K562 (cell line): Measurements from ENCODE around the gene CCL13. TPM values are rescaled to one million over a fixed set of nuclear protein-coding genes. Genes with fewer than 3 reads are reported as not detected.

ENCODE experiments used
- ARHGAP35 ChIP-seq: fragments of 450-650 bp; IDR thresholded peaks from 2 replicates; pipeline ENCODE4 v1.6.1; 2018; ENCODE audit not compliant: partially characterized antibody
- BRD4 ChIP-seq: fragments of 200-600 bp; sonication (generic); IDR thresholded peaks from 2 replicates; pipeline ENCODE4 v1.6.1; 2017; ENCODE audit warnings: inconsistent platforms
- CBX2 ChIP-seq: fragments of 200-600 bp; sonication (generic); IDR thresholded peaks from one replicate; pipeline ENCODE4 v1.6.1; 2012; ENCODE audit warnings: mild to moderate bottlenecking, low read length, inconsistent platforms; ENCODE audit not compliant: insufficient read depth, poor library complexity, severe bottlenecking
- CBX3 ChIP-seq, 2 experiments: IDR thresholded peaks; 1 replicate in 1 of 2; 2 replicates in 1 of 2; pipeline ENCODE4 v1.6.1; 2012; ENCODE audit warnings: inconsistent platforms in 2 of 2, low read length in 2 of 2, borderline replicate concordance in 1 of 2, control low read depth in 1 of 2
- COPS2 ChIP-seq: fragments of 450-650 bp; conservative IDR thresholded peaks from 2 replicates; pipeline ENCODE4 v1.6.1; 2016; ENCODE audit warnings: mild to moderate bottlenecking, moderate library complexity
- EP300 ChIP-seq: IDR thresholded peaks from 2 replicates; pipeline ENCODE4 v1.6.1; 2012; ENCODE audit warnings: low read length, improper control_type of control experiment
- FOXJ3 ChIP-seq: sonication (generic); formaldehyde crosslinking; IDR thresholded peaks from 2 replicates; pipeline ENCODE4 v1.4.0; 2020; ENCODE audit warnings: mild to moderate bottlenecking, missing genetic modification reagents
- GABPA ChIP-seq: fragments of 200-800 bp; sonication (Bioruptor generic); conservative IDR thresholded peaks from 2 replicates; pipeline ENCODE4 v1.6.1; 2016; ENCODE audit warnings: low read depth, missing genetic modification characterization, missing compliant biosample characterization
- HDAC2 ChIP-seq: fragments of 450-650 bp; IDR thresholded peaks from 2 replicates; pipeline ENCODE4 v1.6.1; 2016; ENCODE audit warnings: mild to moderate bottlenecking
- HMGN3 ChIP-seq: IDR thresholded peaks from 2 replicates; pipeline ENCODE4 v1.6.1; 2011; ENCODE audit warnings: borderline replicate concordance, low read depth, mild to moderate bottlenecking, mixed read lengths, low read length; ENCODE audit not compliant: insufficient read length; ENCODE audit errors: extremely low read depth
- HNRNPH1 ChIP-seq: fragments of 200-400 bp; formaldehyde crosslinking; optimal IDR thresholded peaks from 2 replicates; pipeline ENCODE3; 2017; ENCODE audit warnings: low read depth, mild to moderate bottlenecking, low read length, moderate library complexity
- HNRNPLL ChIP-seq: fragments of 200-400 bp; formaldehyde crosslinking; IDR thresholded peaks from 2 replicates; pipeline ENCODE4 v1.6.1; 2017; ENCODE audit warnings: low read length, low read depth, mild to moderate bottlenecking; ENCODE audit not compliant: poor library complexity, severe bottlenecking
- MTF1 ChIP-seq: fragments of 250-450 bp; sonication (Bioruptor Pico); IDR thresholded peaks from 2 replicates; pipeline ENCODE4 v1.9.0; 2021; ENCODE audit warnings: moderate library complexity, mild to moderate bottlenecking, inconsistent platforms, borderline replicate concordance
- MYNN ChIP-seq, 2 experiments: sonication (generic); formaldehyde crosslinking in 1 of 2; IDR thresholded peaks; 2 replicates each; pipeline versions ENCODE4 v1.5.0 to v1.6.1; 2016 to 2020; ENCODE audit warnings: antibody characterized with exemption in 1 of 2, missing genetic modification reagents in 1 of 2
- PREB ChIP-seq: sonication (generic); formaldehyde crosslinking; IDR thresholded peaks from 2 replicates; pipeline ENCODE4 v1.8.1; 2023; ENCODE audit warnings: mild to moderate bottlenecking, missing genetic modification reagents
- PTBP1 ChIP-seq: fragments of 200-400 bp; formaldehyde crosslinking; IDR thresholded peaks from 2 replicates; pipeline ENCODE4 v1.6.1; 2017; ENCODE audit warnings: low read depth, low read length
- RBM34 ChIP-seq: fragments of 200-400 bp; formaldehyde crosslinking; IDR thresholded peaks from 2 replicates; pipeline ENCODE4 v1.6.1; 2018; ENCODE audit warnings: low read length, borderline replicate concordance; ENCODE audit not compliant: insufficient read depth
- SMARCC2 ChIP-seq: fragments of 450-650 bp; IDR thresholded peaks from 2 replicates; pipeline ENCODE4 v1.6.1; 2017; ENCODE audit warnings: antibody characterized with exemption, moderate library complexity, mild to moderate bottlenecking, low read depth
- SRSF1 ChIP-seq: fragments of 200-400 bp; formaldehyde crosslinking; IDR thresholded peaks from 2 replicates; pipeline ENCODE4 v1.6.1; 2017; ENCODE audit warnings: mild to moderate bottlenecking, low read depth, low read length, moderate library complexity
- ZFPM2 ChIP-seq: fragments of 250-450 bp; sonication (Bioruptor Pico); IDR thresholded peaks from 2 replicates; pipeline ENCODE4 v1.5.1; 2022; ENCODE audit warnings: mild to moderate bottlenecking
- ZFX ChIP-seq: sonication (generic); formaldehyde crosslinking; IDR thresholded peaks from 2 replicates; pipeline ENCODE4 v1.8.0; 2022; ENCODE audit warnings: mild to moderate bottlenecking, missing genetic modification reagents, moderate library complexity
- ZNF165 ChIP-seq: fragments of 250-450 bp; sonication (Bioruptor Pico); IDR thresholded peaks from 2 replicates; pipeline ENCODE4 v1.4.0; 2020; ENCODE audit warnings: borderline replicate concordance
- ZNF408 ChIP-seq: fragments of 250-450 bp; sonication (Bioruptor Pico); IDR thresholded peaks from 2 replicates; pipeline ENCODE4 v1.4.0; 2020; ENCODE audit warnings: low read depth, mild to moderate bottlenecking, moderate library complexity
- ZNF449 ChIP-seq: fragments of 250-450 bp; sonication (Bioruptor Pico); IDR thresholded peaks from 2 replicates; pipeline ENCODE4 v1.8.0; 2022; ENCODE audit warnings: moderate library complexity, mild to moderate bottlenecking, inconsistent platforms
- ZNF589 ChIP-seq: fragments of 200-800 bp; sonication (Bioruptor generic); IDR thresholded peaks from 2 replicates; pipeline ENCODE4 v1.6.1; 2016; ENCODE audit warnings: low read depth, missing genetic modification characterization, missing compliant biosample characterization
- ZNF699 ChIP-seq: fragments of 250-450 bp; sonication (Bioruptor Pico); IDR thresholded peaks from 2 replicates; pipeline ENCODE4 v1.8.0; 2021; ENCODE audit warnings: mild to moderate bottlenecking, moderate library complexity; ENCODE audit not compliant: insufficient replicate concordance
- ZNF764 ChIP-seq: fragments of 250-450 bp; sonication (Bioruptor Pico); IDR thresholded peaks from 2 replicates; pipeline ENCODE4 v1.4.0; 2020; ENCODE audit warnings: low read depth, mild to moderate bottlenecking, moderate library complexity
- ZNF766 ChIP-seq: fragments of 200-800 bp; sonication (Bioruptor generic); conservative IDR thresholded peaks from 2 replicates; pipeline ENCODE4 v1.6.1; 2016; ENCODE audit warnings: missing genetic modification characterization, missing compliant biosample characterization
- ZNF830 ChIP-seq: fragments of 250-450 bp; sonication (Bioruptor Pico); IDR thresholded peaks from 2 replicates; pipeline ENCODE4 v1.5.0; 2021; ENCODE audit warnings: mild to moderate bottlenecking
- polyA plus RNA-seq, 8 experiments: library from polyadenylated mRNA; depleted of rRNA in 4 of 8; stranded (reverse) in 5 of 8; unstranded in 3 of 8; fragments of >200 nt; fragmentation: Nextera tagmentation in 2 of 8; fragmentation: Illumina TruSeq in 1 of 8; extraction: Ambion mirVana in 2 of 8; extraction: Trizol in 1 of 8; gene quantifications; 2 replicates each; pipeline versions ENCODE4 v1.2.1 to v1.2.3, GENCODE V29; 2011 to 2014; ENCODE audit warnings: inconsistent platforms in 1 of 8, missing spikeins in 1 of 8
- total RNA-seq, 7 experiments: library from RNA; depleted of rRNA in 6 of 7; stranded (reverse); fragments of >200 nt in 6 of 7; fragmentation: Illumina TruSeq in 2 of 7; extraction: Trizol in 2 of 7; gene quantifications; 2 replicates each; pipeline versions ENCODE4 v1.2.1 to v1.2.3, GENCODE V29; 2011 to 2021; ENCODE audit warnings: low replicate concordance in 1 of 7

The CCL13 gene
- total and polyA plus RNA-seq, 9 of the 15 experiments (the other 6 are each of a cell fraction or from before 2014, with no cell fraction given): not detected

- no peak; the same call in 1 of the 2 replicates for TF ChIP-seq ZNF449
- TF ChIP-seq PTBP1: no peak
- TF ChIP-seq HNRNPH1: no peak
- no peak for TF ChIP-seq MYNN (IDR thresholded peaks at IDR 0.05)
- TF ChIP-seq MYNN (CRISPR knock-in tag; IDR thresholded peaks at IDR 0.05): no peak
- no peak for TF ChIP-seq MTF1 (CRISPR knock-in tag)
- no peak for TF ChIP-seq HNRNPLL
- no peak for TF ChIP-seq ZNF764 (CRISPR knock-in tag)
- TF ChIP-seq RBM34: no peak
- TF ChIP-seq SMARCC2: no peak
- TF ChIP-seq ZNF766 (CRISPR knock-in tag): peak; percentile 84
- no peak for TF ChIP-seq SRSF1
- no peak for TF ChIP-seq PREB
- TF ChIP-seq CBX2: no peak
- TF ChIP-seq BRD4: no peak
- TF ChIP-seq ZNF408 (CRISPR knock-in tag): no peak
- TF ChIP-seq CBX3 (IDR thresholded peaks at IDR 0.05; ENCODE audit: borderline replicate concordance in 1 of 2, low read length in 2 of 2): no peak
- no peak for TF ChIP-seq COPS2
- TF ChIP-seq ZNF589 (CRISPR knock-in tag): 0 out of 2 replicates have a peak, but pooled peaks have one; percentile 18
- TF ChIP-seq ARHGAP35: no peak
- no peak for TF ChIP-seq FOXJ3 (CRISPR knock-in tag)
- TF ChIP-seq ZFX: no peak
- TF ChIP-seq EP300: peak; percentile 70; the same call in 1 of the 2 replicates
- TF ChIP-seq ZFPM2 (CRISPR knock-in tag): no peak
- TF ChIP-seq GABPA (tag): no peak
- no peak for TF ChIP-seq ZNF699
- no peak for TF ChIP-seq HMGN3
- TF ChIP-seq HDAC2: no peak
- no peak for TF ChIP-seq ZNF165
- TF ChIP-seq ZNF830 (CRISPR knock-in tag): no peak
Observed at GRCh38 chr17:34347063-34347462, 9.2 kb upstream of the CCL13 start (continued).
